HEK293 (cell line): ENCODE data around the gene ABHD12.

Experiments
- CTCF ChIA-PET: fragments of 350-600 bp; formaldehyde crosslinking; extraction: SDS; loops from one replicate; lab custom pipeline; 2021; ENCODE audit warnings: antibody characterized with exemption; lab: Yijun Ruan, JAX
- POLR2A ChIA-PET: fragments of 300-600 bp; formaldehyde crosslinking; extraction: SDS; loops from one replicate; lab custom pipeline; 2020; ENCODE audit warnings: antibody characterized with exemption, inconsistent platforms; lab: Yijun Ruan, JAX
- H3K27ac ChIP-seq: fragments of 200-500 bp; sonication (Bioruptor generic); 2 replicates; pipeline ENCODE4 v1.5.1; 2014; ENCODE audit warnings: low read depth, low read length, control low read depth, inconsistent platforms; ENCODE audit errors: extremely low read depth
- H3K36me3 ChIP-seq, 2 experiments: fragments of 200-500 bp in 1 of 2; sonication (Bioruptor generic) in 1 of 2; 1 replicate in 1 of 2; 2 replicates in 1 of 2; pipeline ENCODE4 v1.5.1; 2014 to 2017; ENCODE audit warnings: inconsistent platforms in 2 of 2, low read length in 2 of 2; ENCODE audit not compliant: control insufficient read depth in 2 of 2, insufficient read depth in 1 of 2
- H3K4me1 ChIP-seq: fragments of 200-500 bp; sonication (Bioruptor generic); 2 replicates; pipeline ENCODE4 v1.5.1; 2014; ENCODE audit warnings: mild to moderate bottlenecking, low read length, inconsistent platforms; ENCODE audit not compliant: control insufficient read depth, insufficient read depth
- H3K4me3 ChIP-seq: 2 replicates; pipeline ENCODE4 v1.5.1; 2011; ENCODE audit warnings: low read depth, mild to moderate bottlenecking, control low read depth, low read length, moderate library complexity
- H3K9me3 ChIP-seq: fragments of 200-500 bp; sonication (Bioruptor generic); 2 replicates; pipeline ENCODE4 v1.5.1; 2014; ENCODE audit warnings: low read depth, low read length, inconsistent platforms; ENCODE audit not compliant: control insufficient read depth, insufficient read depth
- GFI1B ChIP-seq: fragments of 450-650 bp; formaldehyde crosslinking; IDR thresholded peaks from 2 replicates; pipeline ENCODE4 v1.5.1; 2016; ENCODE audit warnings: missing biosample characterization, missing genetic modification characterization
- GLI2 ChIP-seq: fragments of 450-650 bp; formaldehyde crosslinking; IDR thresholded peaks from 2 replicates; pipeline ENCODE4; 2017; ENCODE audit warnings: missing biosample characterization, missing genetic modification characterization, low read depth, borderline replicate concordance
- HOXD13 ChIP-seq: sonication (generic); formaldehyde crosslinking; IDR thresholded peaks from 2 replicates; pipeline ENCODE4 v1.8.0; 2022; ENCODE audit warnings: missing genetic modification reagents, borderline replicate concordance
- MZF1 ChIP-seq: fragments of 450-650 bp; formaldehyde crosslinking; IDR thresholded peaks from 2 replicates; pipeline ENCODE4 v1.5.1; 2017; ENCODE audit warnings: missing biosample characterization, missing genetic modification characterization, borderline replicate concordance
- OSR2 ChIP-seq: fragments of 450-650 bp; formaldehyde crosslinking; IDR thresholded peaks from 2 replicates; pipeline ENCODE4 v1.5.1; 2016; ENCODE audit warnings: missing biosample characterization, missing genetic modification characterization
- SALL2 ChIP-seq: fragments of 450-650 bp; formaldehyde crosslinking; IDR thresholded peaks from 2 replicates; pipeline ENCODE4 v1.5.0; 2017; ENCODE audit warnings: missing biosample characterization, mild to moderate bottlenecking, missing genetic modification characterization, borderline replicate concordance
- SETDB1 ChIP-seq: IDR thresholded peaks from one replicate; pipeline ENCODE4 v1.6.1; 2017; ENCODE audit warnings: mild to moderate bottlenecking, low read length, moderate library complexity, mixed read lengths; ENCODE audit not compliant: insufficient read length
- SP7 ChIP-seq: fragments of 450-650 bp; formaldehyde crosslinking; IDR thresholded peaks from 2 replicates; pipeline ENCODE4 v1.5.1; 2016; ENCODE audit warnings: missing biosample characterization, missing genetic modification characterization
- WT1 ChIP-seq: fragments of 450-650 bp; formaldehyde crosslinking; IDR thresholded peaks from 2 replicates; pipeline ENCODE4 v1.5.1; 2016; ENCODE audit warnings: missing biosample characterization, missing genetic modification characterization
- YY2 ChIP-seq: fragments of 450-650 bp; formaldehyde crosslinking; IDR thresholded peaks from 2 replicates; pipeline ENCODE4 v1.5.1; 2016; ENCODE audit warnings: missing biosample characterization, missing genetic modification characterization
- ZFP41 ChIP-seq: fragments of 450-650 bp; formaldehyde crosslinking; IDR thresholded peaks from 2 replicates; pipeline ENCODE4 v1.5.1; 2016; ENCODE audit warnings: missing biosample characterization, missing genetic modification characterization, borderline replicate concordance
- ZNF140 ChIP-seq: fragments of 450-650 bp; formaldehyde crosslinking; IDR thresholded peaks from 2 replicates; pipeline ENCODE4 v1.5.1; 2016; ENCODE audit warnings: missing biosample characterization, missing genetic modification characterization
- ZNF155 ChIP-seq: fragments of 450-650 bp; formaldehyde crosslinking; IDR thresholded peaks from 2 replicates; pipeline ENCODE4 v1.5.1; 2016; ENCODE audit warnings: missing biosample characterization, missing genetic modification characterization
- ZNF366 ChIP-seq: fragments of 450-650 bp; formaldehyde crosslinking; conservative IDR thresholded peaks from 2 replicates; pipeline ENCODE4 v1.5.1; 2016; ENCODE audit warnings: missing biosample characterization, missing genetic modification characterization
- ZNF404 ChIP-seq: fragments of 450-650 bp; formaldehyde crosslinking; IDR thresholded peaks from 2 replicates; pipeline ENCODE4 v1.5.1; 2017; ENCODE audit warnings: missing biosample characterization, missing genetic modification characterization
- ZNF544 ChIP-seq: fragments of 450-650 bp; formaldehyde crosslinking; IDR thresholded peaks from 2 replicates; pipeline ENCODE4 v1.5.0; 2017; ENCODE audit warnings: missing biosample characterization, missing genetic modification characterization
- ZNF561 ChIP-seq: fragments of 450-650 bp; IDR thresholded peaks from 2 replicates; pipeline ENCODE4 v1.5.1; 2018; ENCODE audit warnings: missing biosample characterization, missing genetic modification characterization, borderline replicate concordance
- ZNF677 ChIP-seq: fragments of 450-650 bp; IDR thresholded peaks from 2 replicates; pipeline ENCODE4 v1.5.0; 2018; ENCODE audit warnings: missing biosample characterization, mild to moderate bottlenecking, missing genetic modification characterization, moderate library complexity
- ZNF785 ChIP-seq: fragments of 450-650 bp; formaldehyde crosslinking; IDR thresholded peaks from 2 replicates; pipeline ENCODE4 v1.5.1; 2016; ENCODE audit warnings: missing biosample characterization, missing genetic modification characterization
- ZNF791 ChIP-seq: fragments of 450-650 bp; formaldehyde crosslinking; IDR thresholded peaks from 2 replicates; pipeline ENCODE4 v1.5.1; 2016; ENCODE audit warnings: missing biosample characterization, missing genetic modification characterization
- TF ChIP-seq, protein P1 (sequence below): fragments of 450-650 bp; IDR thresholded peaks from 2 replicates; pipeline ENCODE4 v1.5.1; 2018; ENCODE audit warnings: missing biosample characterization, missing genetic modification characterization
- TF ChIP-seq, protein P2 (sequence below): fragments of 450-650 bp; formaldehyde crosslinking; IDR thresholded peaks from 2 replicates; pipeline ENCODE4 v1.5.1; 2016; ENCODE audit warnings: missing biosample characterization, missing genetic modification characterization, low read depth
- TF ChIP-seq, protein P3 (sequence below): fragments of 450-650 bp; formaldehyde crosslinking; IDR thresholded peaks from 2 replicates; pipeline ENCODE4 v1.5.1; 2016; ENCODE audit warnings: missing biosample characterization, missing genetic modification characterization
- TF ChIP-seq, protein P4 (sequence below): fragments of 450-650 bp; formaldehyde crosslinking; IDR thresholded peaks from 2 replicates; pipeline ENCODE4 v1.5.1; 2016; ENCODE audit warnings: missing biosample characterization, missing genetic modification characterization
- TF ChIP-seq, protein P5 (sequence below): fragments of 450-650 bp; formaldehyde crosslinking; IDR thresholded peaks from 2 replicates; pipeline ENCODE4 v1.5.1; 2016; ENCODE audit warnings: missing biosample characterization, missing genetic modification characterization
- TF ChIP-seq, protein P6 (sequence below): fragments of 450-650 bp; formaldehyde crosslinking; IDR thresholded peaks from 2 replicates; pipeline ENCODE4 v1.5.1; 2016; ENCODE audit warnings: missing biosample characterization, missing genetic modification characterization

ABHD12 gene

DNA sequence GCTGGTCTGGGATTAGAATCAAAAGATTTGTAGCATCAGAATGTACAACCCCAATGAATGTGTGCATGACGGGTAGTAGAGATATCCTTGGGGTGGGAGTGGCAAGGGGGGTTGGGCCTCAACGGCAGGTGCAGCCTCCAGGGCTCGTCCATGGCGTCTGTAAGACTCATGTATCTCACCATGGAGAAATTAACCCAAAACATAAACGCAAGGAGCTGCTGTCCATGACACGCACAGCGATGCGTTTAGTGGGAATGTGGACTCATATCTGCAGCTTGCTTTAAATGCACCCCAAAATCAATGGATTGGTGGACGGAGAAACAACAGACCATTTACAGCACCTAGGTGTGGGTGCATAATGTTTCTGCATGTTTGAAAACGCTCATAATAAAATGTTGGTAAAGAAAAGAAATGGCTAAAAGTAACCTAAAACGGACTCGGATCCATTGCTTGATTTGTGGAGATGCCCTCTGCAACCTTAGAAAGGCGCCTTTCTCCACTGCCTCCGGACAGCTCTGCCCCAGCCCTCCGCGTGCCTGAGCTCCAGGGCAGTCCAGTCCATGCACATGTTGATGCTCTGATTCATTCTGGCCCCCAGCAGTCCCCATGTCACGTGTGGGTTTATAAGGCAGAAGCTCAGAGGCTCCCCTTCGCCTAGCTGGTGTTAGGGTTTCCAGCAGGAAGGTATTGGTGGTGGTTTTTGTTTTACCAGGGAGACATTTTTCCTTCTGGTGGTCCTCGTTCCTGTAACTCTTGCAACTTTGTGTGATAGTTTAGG lies 118.2 kb downstream of the ABHD12 start (continued):
- TF ChIP-seq ZNF140 (tag by site-specific recombination) (no peak), GFI1B (no peak), MZF1 (tag by site-specific recombination) (no peak), ZNF155 (tag by site-specific recombination) (no peak), OSR2 (tag by site-specific recombination) (no peak), SP7 (no peak), ZNF366 (tag by site-specific recombination) (no peak), YY2 (tag by site-specific recombination) (no peak), ZNF677 (tag by site-specific recombination) (no peak), GLI2 (tag by site-specific recombination) (no peak)
- TF ChIP-seq, protein P1, sequence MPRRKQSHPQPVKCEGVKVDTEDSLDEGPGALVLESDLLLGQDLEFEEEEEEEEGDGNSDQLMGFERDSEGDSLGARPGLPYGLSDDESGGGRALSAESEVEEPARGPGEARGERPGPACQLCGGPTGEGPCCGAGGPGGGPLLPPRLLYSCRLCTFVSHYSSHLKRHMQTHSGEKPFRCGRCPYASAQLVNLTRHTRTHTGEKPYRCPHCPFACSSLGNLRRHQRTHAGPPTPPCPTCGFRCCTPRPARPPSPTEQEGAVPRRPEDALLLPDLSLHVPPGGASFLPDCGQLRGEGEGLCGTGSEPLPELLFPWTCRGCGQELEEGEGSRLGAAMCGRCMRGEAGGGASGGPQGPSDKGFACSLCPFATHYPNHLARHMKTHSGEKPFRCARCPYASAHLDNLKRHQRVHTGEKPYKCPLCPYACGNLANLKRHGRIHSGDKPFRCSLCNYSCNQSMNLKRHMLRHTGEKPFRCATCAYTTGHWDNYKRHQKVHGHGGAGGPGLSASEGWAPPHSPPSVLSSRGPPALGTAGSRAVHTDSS (tag by site-specific recombination): no peak
- TF ChIP-seq, protein P2, sequence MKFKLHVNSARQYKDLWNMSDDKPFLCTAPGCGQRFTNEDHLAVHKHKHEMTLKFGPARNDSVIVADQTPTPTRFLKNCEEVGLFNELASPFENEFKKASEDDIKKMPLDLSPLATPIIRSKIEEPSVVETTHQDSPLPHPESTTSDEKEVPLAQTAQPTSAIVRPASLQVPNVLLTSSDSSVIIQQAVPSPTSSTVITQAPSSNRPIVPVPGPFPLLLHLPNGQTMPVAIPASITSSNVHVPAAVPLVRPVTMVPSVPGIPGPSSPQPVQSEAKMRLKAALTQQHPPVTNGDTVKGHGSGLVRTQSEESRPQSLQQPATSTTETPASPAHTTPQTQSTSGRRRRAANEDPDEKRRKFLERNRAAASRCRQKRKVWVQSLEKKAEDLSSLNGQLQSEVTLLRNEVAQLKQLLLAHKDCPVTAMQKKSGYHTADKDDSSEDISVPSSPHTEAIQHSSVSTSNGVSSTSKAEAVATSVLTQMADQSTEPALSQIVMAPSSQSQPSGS: no peak

DNA sequence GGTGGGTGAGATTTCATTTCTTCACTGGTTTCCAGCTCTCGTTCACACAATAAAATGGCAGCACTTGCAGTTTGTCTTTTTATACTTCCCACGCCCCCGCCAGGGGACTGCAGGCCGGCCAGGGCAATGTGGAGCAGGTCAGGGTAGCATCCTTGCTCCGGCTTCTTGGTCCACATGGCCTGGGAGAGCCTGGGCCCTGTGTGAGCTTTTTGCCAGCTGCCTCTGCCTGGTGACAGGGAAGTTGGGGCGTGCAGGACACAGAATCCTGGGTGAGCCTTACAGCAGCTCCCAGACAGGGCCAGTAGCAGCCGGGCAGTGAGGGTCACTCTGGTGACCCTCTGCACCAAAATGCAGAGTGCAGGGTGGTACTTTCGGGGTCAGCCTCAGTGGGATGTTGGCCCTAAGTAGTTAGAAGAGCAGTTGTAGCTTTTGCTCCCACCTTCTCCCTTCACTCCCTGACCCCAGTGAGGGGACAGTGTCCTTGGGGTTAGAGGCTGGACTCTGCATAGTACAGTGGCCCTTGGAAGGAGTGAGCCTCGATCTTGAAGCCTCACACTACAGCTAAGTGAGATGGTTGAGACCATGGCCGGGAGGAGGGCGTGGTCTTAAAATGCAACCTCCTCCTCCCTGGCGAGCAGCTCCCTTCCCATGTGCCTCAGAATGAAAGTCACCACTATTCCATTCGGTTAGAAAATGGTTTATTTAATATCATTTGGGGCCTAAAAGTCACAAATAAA lies 119.0 kb downstream of the ABHD12 start:
- ChIA-PET POLR2A (interaction anchor here (0.6 kb wide), 1 partner anchor 40 kb away, joined by 4 read pairs; no protein-coding TSS in a partner anchor), CTCF (no interaction called here)
- H3K9me3 ChIP-seq: no peaks in the 10 kb centered on the region
- peaks cover 0 to 73% of the 10 kb centered on the region in 2 experiments; a peak in 2 of 3 replicates for H3K36me3 ChIP-seq
- H3K4me1 ChIP-seq: no peaks in the 10 kb centered on the region
- no peak overlapping the region for H3K4me3 ChIP-seq
- no peak overlapping the region for H3K27ac ChIP-seq
- no peak for TF ChIP-seq ZNF791
- TF ChIP-seq HOXD13 (CRISPR knock-in tag): no peak
- TF ChIP-seq, protein P3, sequence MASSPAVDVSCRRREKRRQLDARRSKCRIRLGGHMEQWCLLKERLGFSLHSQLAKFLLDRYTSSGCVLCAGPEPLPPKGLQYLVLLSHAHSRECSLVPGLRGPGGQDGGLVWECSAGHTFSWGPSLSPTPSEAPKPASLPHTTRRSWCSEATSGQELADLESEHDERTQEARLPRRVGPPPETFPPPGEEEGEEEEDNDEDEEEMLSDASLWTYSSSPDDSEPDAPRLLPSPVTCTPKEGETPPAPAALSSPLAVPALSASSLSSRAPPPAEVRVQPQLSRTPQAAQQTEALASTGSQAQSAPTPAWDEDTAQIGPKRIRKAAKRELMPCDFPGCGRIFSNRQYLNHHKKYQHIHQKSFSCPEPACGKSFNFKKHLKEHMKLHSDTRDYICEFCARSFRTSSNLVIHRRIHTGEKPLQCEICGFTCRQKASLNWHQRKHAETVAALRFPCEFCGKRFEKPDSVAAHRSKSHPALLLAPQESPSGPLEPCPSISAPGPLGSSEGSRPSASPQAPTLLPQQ: no peak
- TF ChIP-seq, protein P2: no peak
- TF ChIP-seq, protein P4, sequence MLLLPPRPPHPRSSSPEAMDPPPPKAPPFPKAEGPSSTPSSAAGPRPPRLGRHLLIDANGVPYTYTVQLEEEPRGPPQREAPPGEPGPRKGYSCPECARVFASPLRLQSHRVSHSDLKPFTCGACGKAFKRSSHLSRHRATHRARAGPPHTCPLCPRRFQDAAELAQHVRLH: no peak
- TF ChIP-seq, protein P5, sequence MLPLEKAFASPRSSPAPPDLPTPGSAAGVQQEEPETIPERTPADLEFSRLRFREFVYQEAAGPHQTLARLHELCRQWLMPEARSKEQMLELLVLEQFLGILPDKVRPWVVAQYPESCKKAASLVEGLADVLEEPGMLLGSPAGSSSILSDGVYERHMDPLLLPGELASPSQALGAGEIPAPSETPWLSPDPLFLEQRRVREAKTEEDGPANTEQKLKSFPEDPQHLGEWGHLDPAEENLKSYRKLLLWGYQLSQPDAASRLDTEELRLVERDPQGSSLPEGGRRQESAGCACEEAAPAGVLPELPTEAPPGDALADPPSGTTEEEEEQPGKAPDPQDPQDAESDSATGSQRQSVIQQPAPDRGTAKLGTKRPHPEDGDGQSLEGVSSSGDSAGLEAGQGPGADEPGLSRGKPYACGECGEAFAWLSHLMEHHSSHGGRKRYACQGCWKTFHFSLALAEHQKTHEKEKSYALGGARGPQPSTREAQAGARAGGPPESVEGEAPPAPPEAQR (tag by site-specific recombination): no peak
- TF ChIP-seq, protein P6, sequence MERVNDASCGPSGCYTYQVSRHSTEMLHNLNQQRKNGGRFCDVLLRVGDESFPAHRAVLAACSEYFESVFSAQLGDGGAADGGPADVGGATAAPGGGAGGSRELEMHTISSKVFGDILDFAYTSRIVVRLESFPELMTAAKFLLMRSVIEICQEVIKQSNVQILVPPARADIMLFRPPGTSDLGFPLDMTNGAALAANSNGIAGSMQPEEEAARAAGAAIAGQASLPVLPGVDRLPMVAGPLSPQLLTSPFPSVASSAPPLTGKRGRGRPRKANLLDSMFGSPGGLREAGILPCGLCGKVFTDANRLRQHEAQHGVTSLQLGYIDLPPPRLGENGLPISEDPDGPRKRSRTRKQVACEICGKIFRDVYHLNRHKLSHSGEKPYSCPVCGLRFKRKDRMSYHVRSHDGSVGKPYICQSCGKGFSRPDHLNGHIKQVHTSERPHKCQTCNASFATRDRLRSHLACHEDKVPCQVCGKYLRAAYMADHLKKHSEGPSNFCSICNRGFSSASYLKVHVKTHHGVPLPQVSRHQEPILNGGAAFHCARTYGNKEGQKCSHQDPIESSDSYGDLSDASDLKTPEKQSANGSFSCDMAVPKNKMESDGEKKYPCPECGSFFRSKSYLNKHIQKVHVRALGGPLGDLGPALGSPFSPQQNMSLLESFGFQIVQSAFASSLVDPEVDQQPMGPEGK: no peak
- no peak for TF ChIP-seq WT1 (tag by site-specific recombination)
- no peak for TF ChIP-seq SETDB1
- TF ChIP-seq ZNF544: no peak
- TF ChIP-seq ZNF404: no peak
- no peak for TF ChIP-seq ZFP41 (tag by site-specific recombination)
- TF ChIP-seq ZNF561 (tag by site-specific recombination): no peak
- no peak for TF ChIP-seq ZNF785 (tag by site-specific recombination)
- no peak for TF ChIP-seq SALL2 (tag by site-specific recombination)
